ENCODE results near the gene GPN3. TPM values are rescaled to one million over a fixed set of nuclear protein-coding genes. Genes with fewer than 3 reads are reported as not detected.

The GPN3 gene
- total and polyA plus RNA-seq, 2 of the 13 experiments (the other 11 are each of a cell fraction or from before 2014, with no cell fraction given) = 28.7 to 29.5 TPM

- TF ChIP-seq HOXA5 (CRISPR knock-in tag; IDR thresholded peaks at IDR 0.05) (peak; percentile 82; the same call in 1 of the 2 replicates), ZNF639 (CRISPR knock-in tag; conservative IDR thresholded peaks at IDR 0.05) (0 out of 2 replicates have a peak, but pooled peaks have one; percentile 35), ZXDC (CRISPR knock-in tag; IDR thresholded peaks at IDR 0.05) (peak; percentile 97; the same call in 1 of the 2 replicates), RAD21 (CRISPR knock-in tag; IDR thresholded peaks at IDR 0.05) (no peak), GLI4 (CRISPR knock-in tag; IDR thresholded peaks at IDR 0.05; ENCODE audit: borderline replicate concordance) (peak; percentile 61; the same call in 1 of the 2 replicates), GATAD1 (CRISPR knock-in tag; IDR thresholded peaks at IDR 0.05) (peak; percentile 93), ZNF180 (CRISPR knock-in tag; IDR thresholded peaks at IDR 0.05; ENCODE audit: borderline replicate concordance, low read depth) (no peak), ATF5 (CRISPR knock-in tag; IDR thresholded peaks at IDR 0.05; ENCODE audit: low read depth) (peak; percentile 92; the same call in 1 of the 2 replicates), RBAK (CRISPR knock-in tag; IDR thresholded peaks at IDR 0.05) (no peak), REL (CRISPR knock-in tag; conservative IDR thresholded peaks at IDR 0.05) (peak; percentile 96), ZNF780A (CRISPR knock-in tag; IDR thresholded peaks at IDR 0.05) (peak; percentile 74; the same call in 1 of the 2 replicates), NFIB (CRISPR knock-in tag; IDR thresholded peaks at IDR 0.05; ENCODE audit: borderline replicate concordance) (peak; percentile 96), PLRG1 (conservative IDR thresholded peaks at IDR 0.05) (no peak), CTCF (CRISPR knock-in tag; IDR thresholded peaks at IDR 0.05) (no peak; the same call in 1 of the 2 replicates), ZNF749 (CRISPR knock-in tag; IDR thresholded peaks at IDR 0.05; ENCODE audit: borderline replicate concordance) (peak; percentile 94), ATF7-NPFF (CRISPR knock-in tag; IDR thresholded peaks at IDR 0.05; ENCODE audit: low read depth) (peak; percentile 99; the same call in 1 of the 2 replicates), ZSCAN30 (CRISPR knock-in tag; IDR thresholded peaks at IDR 0.05) (peak; percentile 85; the same call in 1 of the 2 replicates), TP53 (CRISPR knock-in tag; conservative IDR thresholded peaks at IDR 0.05) (peak; percentile 76; the same call in 1 of the 2 replicates), GTF3A (CRISPR knock-in tag; conservative IDR thresholded peaks at IDR 0.05) (peak; percentile 91; the same call in 1 of the 2 replicates)
Observed at GRCh38 chr12:110501752-110502738, 34.0 kb upstream of the GPN3 start, which contains the start of the genes RAD9B and VPS29 (continued).

All from HepG2 (cell line).